H1 (cell line): ENCODE results near the gene TMEM108. TPM values are rescaled to one million over a fixed set of nuclear protein-coding genes. Genes with fewer than 3 reads are reported as not detected.

Experiments used
- CTCF ChIA-PET: fragments of 300-600 bp; sonication (Branson Sonifier 250); formaldehyde crosslinking; loops from one replicate; lab custom pipeline; 2021; ENCODE audit not compliant: partially characterized antibody; lab: Charles Lee
- POLR2A ChIA-PET: fragments of 300-600 bp; sonication (Branson Sonifier 250); formaldehyde crosslinking; loops from one replicate; lab custom pipeline; 2021; ENCODE audit warnings: inconsistent platforms; ENCODE audit not compliant: partially characterized antibody; lab: Charles Lee
- DNase-seq, 2 experiments: peaks; one replicate each; pipeline versions ENCODE4 v3.0.0 to v3.0.0-alpha.2; 2010 to 2022; ENCODE audit warnings: low spot score in 2 of 2, low read depth in 1 of 2, mixed read lengths in 1 of 2
- FAIRE-seq: peaks from 2 replicates; lab custom pipeline; 2011; peaks lifted over from hg19 to GRCh38; lab: Jason Lieb, UNC
- H2AFZ ChIP-seq: 2 replicates; pipeline ENCODE4 v1.8.1; 2012; ENCODE audit warnings: low read length, inconsistent platforms
- H2AK5ac ChIP-seq: 2 replicates; pipeline ENCODE4 v1.6.1; 2013; ENCODE audit warnings: low read depth, low read length
- H2BK120ac ChIP-seq: replicated peaks from 2 replicates; pipeline ENCODE3; 2013; ENCODE audit warnings: low read depth, low read length, inconsistent platforms
- H2BK12ac ChIP-seq: 2 replicates; pipeline ENCODE4 v1.6.1; 2013; ENCODE audit warnings: low read depth, low read length
- H2BK15ac ChIP-seq: 2 replicates; pipeline ENCODE4 v1.6.1; 2013; ENCODE audit warnings: low read length
- H2BK20ac ChIP-seq: 2 replicates; pipeline ENCODE4 v1.6.1; 2013; ENCODE audit warnings: low read length
- H2BK5ac ChIP-seq: 2 replicates; pipeline ENCODE4 v1.6.1; 2013; ENCODE audit warnings: low read depth, low read length
- H3K14ac ChIP-seq: 2 replicates; pipeline ENCODE4 v1.6.1; 2013; ENCODE audit warnings: inconsistent platforms; ENCODE audit not compliant: insufficient read length
- H3K18ac ChIP-seq: 2 replicates; pipeline ENCODE4 v1.6.1; 2013; ENCODE audit warnings: low read length; ENCODE audit errors: extremely low read depth
- H3K23ac ChIP-seq: 2 replicates; pipeline ENCODE4 v1.6.1; 2013; ENCODE audit warnings: inconsistent platforms; ENCODE audit not compliant: insufficient read length
- H3K23me2 ChIP-seq: 2 replicates; pipeline ENCODE4 v1.6.1; 2013; ENCODE audit warnings: low read depth, low read length
- H3K27ac ChIP-seq: 2 replicates; pipeline ENCODE4 v1.6.1; 2011; ENCODE audit warnings: low read depth, low read length, inconsistent platforms
- H3K27me3 ChIP-seq, 4 experiments: replicated peaks in 1 of 4; 1 replicate in 1 of 4; 2 replicates in 3 of 4; pipeline versions ENCODE4 v1.6.1 to v1.8.1; 2011 to 2013; ENCODE audit warnings: low read length in 3 of 4, mild to moderate bottlenecking in 3 of 4, inconsistent platforms in 2 of 4, mixed read lengths in 2 of 4, moderate library complexity in 1 of 4; ENCODE audit not compliant: control insufficient read depth in 3 of 4, insufficient read depth in 3 of 4; ENCODE audit errors: extremely low read depth in 1 of 4
- H3K36me3 ChIP-seq, 4 experiments: 2 replicates each; pipeline versions ENCODE4 v1.6.1 to v1.8.1; 2011 to 2013; ENCODE audit warnings: mild to moderate bottlenecking in 4 of 4, low read length in 3 of 4, moderate library complexity in 2 of 4, control low read depth in 1 of 4, inconsistent platforms in 1 of 4; ENCODE audit not compliant: insufficient read depth in 4 of 4, control insufficient read depth in 2 of 4
- H3K4ac ChIP-seq: replicated peaks from 2 replicates; pipeline ENCODE3; 2013; ENCODE audit warnings: low read length, low read depth, mixed read lengths, inconsistent platforms; ENCODE audit not compliant: insufficient read length
- H3K4me1 ChIP-seq, 4 experiments: replicated peaks in 1 of 4; 1 replicate in 1 of 4; 2 replicates in 3 of 4; pipeline versions ENCODE4 v1.6.1 to v1.8.1; 2011 to 2013; ENCODE audit warnings: low read length in 3 of 4, inconsistent platforms in 2 of 4, mixed read lengths in 1 of 4; ENCODE audit not compliant: insufficient read depth in 4 of 4, control insufficient read depth in 3 of 4
- H3K4me2 ChIP-seq, 2 experiments: 2 replicates each; pipeline versions ENCODE4 v1.6.1 to v1.8.1; 2011 to 2013; ENCODE audit warnings: low read depth in 2 of 2, low read length in 2 of 2, control low read depth in 1 of 2, inconsistent platforms in 1 of 2, mild to moderate bottlenecking in 1 of 2; ENCODE audit not compliant: insufficient read depth in 1 of 2
- H3K4me3 ChIP-seq, 4 experiments: fragments of 200-600, 300-600 bp in 1 of 4; sonication (generic), shearing (Covaris generic), sonication (Bioruptor Twin) in 1 of 4; 2 replicates each; pipeline versions ENCODE4 v1.5.1 to v1.8.1; 2011 to 2016; ENCODE audit warnings: low read length in 4 of 4, low read depth in 3 of 4, control low read depth in 2 of 4, inconsistent platforms in 2 of 4, mild to moderate bottlenecking in 2 of 4, mixed read lengths in 1 of 4, moderate library complexity in 1 of 4; ENCODE audit not compliant: insufficient read depth in 2 of 4; ENCODE audit errors: extremely low read depth in 1 of 4
- H3K56ac ChIP-seq: replicated peaks from 2 replicates; pipeline ENCODE3; 2013; ENCODE audit warnings: low read depth, mild to moderate bottlenecking, mixed read lengths, low read length, inconsistent platforms; ENCODE audit not compliant: insufficient read length
- H3K79me1 ChIP-seq: 2 replicates; pipeline ENCODE4 v1.6.1; 2013; ENCODE audit warnings: low read depth, low read length, control low read depth
- H3K79me2 ChIP-seq, 2 experiments: 2 replicates each; pipeline versions ENCODE4 v1.6.1 to v1.8.1; 2012 to 2013; ENCODE audit warnings: low read length in 2 of 2, mild to moderate bottlenecking in 2 of 2, inconsistent platforms in 1 of 2; ENCODE audit not compliant: insufficient read depth in 2 of 2, control insufficient read depth in 1 of 2
- H3K9ac ChIP-seq, 4 experiments: replicated peaks in 1 of 4; 1 replicate in 1 of 4; 2 replicates in 3 of 4; pipeline versions ENCODE4 v1.6.1 to v1.8.1; 2011 to 2013; ENCODE audit warnings: low read depth in 3 of 4, low read length in 3 of 4, control low read depth in 2 of 4, mild to moderate bottlenecking in 2 of 4, moderate library complexity in 2 of 4, inconsistent platforms in 1 of 4; ENCODE audit errors: extremely low read depth in 1 of 4
- H3K9me3 ChIP-seq, 2 experiments: 2 replicates each; pipeline versions ENCODE4 v1.6.1 to v1.8.1; 2012 to 2013; ENCODE audit warnings: mild to moderate bottlenecking in 2 of 2, moderate library complexity in 2 of 2, control low read depth in 1 of 2, inconsistent platforms in 1 of 2, low read depth in 1 of 2, low read length in 1 of 2, mixed read lengths in 1 of 2; ENCODE audit not compliant: insufficient read depth in 2 of 2
- H4K20me1 ChIP-seq, 2 experiments: replicated peaks in 1 of 2; 2 replicates each; pipeline versions ENCODE3 to v1.8.1; 2011 to 2013; ENCODE audit warnings: inconsistent platforms in 2 of 2, low read length in 2 of 2, mild to moderate bottlenecking in 1 of 2; ENCODE audit not compliant: insufficient read depth in 2 of 2, control insufficient read depth in 1 of 2
- H4K5ac ChIP-seq: 2 replicates; pipeline ENCODE4 v1.6.1; 2013; ENCODE audit warnings: low read length, low read depth, mixed read lengths, inconsistent platforms; ENCODE audit not compliant: insufficient read length
- H4K8ac ChIP-seq: 2 replicates; pipeline ENCODE4 v1.8.0; 2013; ENCODE audit warnings: mild to moderate bottlenecking, moderate library complexity, low read length, inconsistent platforms; ENCODE audit not compliant: insufficient read depth; ENCODE audit errors: extremely low read depth
- H4K91ac ChIP-seq: replicated peaks from 2 replicates; pipeline ENCODE3; 2013; ENCODE audit warnings: low read length, mixed read lengths, inconsistent platforms; ENCODE audit not compliant: insufficient read length
- ASH2L ChIP-seq: fragments of 200-600, 300-600 bp; sonication (generic); IDR thresholded peaks from one replicate; pipeline ENCODE4 v1.7.1; 2017; ENCODE audit warnings: low read length
- BRCA1 ChIP-seq: IDR thresholded peaks from 2 replicates; pipeline ENCODE4 v1.6.1; 2012; ENCODE audit warnings: low read depth, low read length, improper control_type of control experiment
- CHD2 ChIP-seq: IDR thresholded peaks from 2 replicates; pipeline ENCODE4 v1.6.1; 2012; ENCODE audit warnings: low read length, improper control_type of control experiment
- KDM4A ChIP-seq: IDR thresholded peaks from one replicate; pipeline ENCODE4 v1.7.1; 2012; ENCODE audit warnings: low read depth, mild to moderate bottlenecking, moderate library complexity, low read length, inconsistent platforms; ENCODE audit not compliant: severe bottlenecking
- WGBS, 2 experiments: shearing (Covaris generic) in 1 of 2; methylation state at CpG; one replicate each; pipeline versions ENCODE4 v1.1.6 to v1.1.7; 2013 to 2015; ENCODE audit warnings: low lambda C conversion rate in 2 of 2, mixed read lengths in 2 of 2, inconsistent platforms in 1 of 2, low coverage in 1 of 2, missing lambda C conversion rate in 1 of 2; ENCODE audit not compliant: insufficient replicate concordance in 2 of 2, insufficient coverage in 1 of 2, insufficient read length in 1 of 2; ENCODE audit errors: extremely low coverage in 1 of 2, missing lambda C conversion rate in 1 of 2; 5-methylcytosine and 5-hydroxymethylcytosine counted together
- polyA plus RNA-seq, 7 experiments: library from polyadenylated mRNA; depleted of rRNA in 3 of 7; stranded (reverse) in 5 of 7; unstranded in 2 of 7; fragments of >200 nt in 5 of 7; fragments of 200-250 nt in 2 of 7; gene quantifications; 1 replicate in 5 of 7; 2 replicates in 1 of 7; 4 replicates in 1 of 7; pipeline versions ENCODE4 v1.2.1 to v1.2.3, GENCODE V29; 2011 to 2013; ENCODE audit warnings: missing spikeins in 2 of 7, mixed read lengths in 2 of 7
- total RNA-seq: library from RNA; stranded (reverse); fragmentation: NEBNext Ultra II Directional; extraction: Animal tissue kit (Norgen Biotek cat#: 25700); gene quantifications from 2 replicates; pipeline ENCODE4 v1.2.1, GENCODE V29; 2021

Gene TMEM108
- total and polyA plus RNA-seq, 2 of the 8 experiments (the other 6 are each of a cell fraction or from before 2014, with no cell fraction given): 14.3 to 16.2 TPM

DNA sequence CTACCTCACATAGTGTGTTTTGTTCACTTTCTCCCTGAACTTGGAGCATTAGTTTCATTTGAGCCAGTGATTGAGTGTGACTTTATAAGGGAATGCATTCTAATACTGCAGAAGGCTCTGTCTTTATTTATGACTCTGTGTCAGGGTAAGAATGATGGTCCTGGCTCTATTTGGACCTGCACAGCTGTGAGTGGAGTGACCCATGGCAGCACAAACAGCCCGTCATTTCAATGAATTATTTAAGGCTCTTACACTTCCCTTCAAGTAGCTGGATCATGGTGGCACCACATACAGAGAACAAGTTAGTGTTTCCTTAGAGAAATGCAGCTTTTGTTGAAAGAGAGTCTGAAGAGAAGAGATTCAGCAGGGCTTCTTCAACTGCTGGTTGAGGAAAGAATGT, 16.4 kb downstream of the TMEM108 start:
- no peak overlapping the region for H3K9ac ChIP-seq
- no peaks in the 10 kb centered on the region for H3K36me3 ChIP-seq
- no peak overlapping the region for H2AFZ ChIP-seq
- no peak for DNase-seq
- no peaks in the 10 kb centered on the region for H3K27me3 ChIP-seq
- no peaks in the 10 kb centered on the region for H3K9me3 ChIP-seq
- H2BK120ac ChIP-seq: no peak overlapping the region
- H3K4ac ChIP-seq: no peak overlapping the region
- H3K27ac ChIP-seq: no peak overlapping the region; the same call in 1 of the 2 replicates
- H4K5ac ChIP-seq: no peak overlapping the region
- CTCF ChIA-PET: interaction anchor here (2.0 kb wide), 1 partner anchor 13 kb away, joined by 10 read pairs; no protein-coding TSS in a partner anchor
- no peaks in the 10 kb centered on the region for H3K79me1 ChIP-seq
- H3K4me3 ChIP-seq: no peak overlapping the region
- no peak overlapping the region for H3K23ac ChIP-seq
- no peaks in the 10 kb centered on the region for H4K20me1 ChIP-seq
- H4K91ac ChIP-seq: no peak overlapping the region
- H3K14ac ChIP-seq: no peak overlapping the region
- H4K8ac ChIP-seq: no peak overlapping the region
- H3K4me1 ChIP-seq: peaks cover 0 to 7% (median 5%) of the 10 kb centered on the region in 4 experiments; a peak in 4 of 7 replicates
- no peak overlapping the region for H2BK20ac ChIP-seq
- no peak overlapping the region for H3K56ac ChIP-seq
- no peak overlapping the region for H2AK5ac ChIP-seq
- H2BK5ac ChIP-seq: no peak overlapping the region
- WGBS, 2 experiments: 93% methylated on average over 1 of the region's 1 CpG; no CpG with 5 or more reads in 1 of the 2 experiments
- H3K4me2 ChIP-seq: no peak overlapping the region
- H3K79me2 ChIP-seq: peaks cover 0 to 46% of the 10 kb centered on the region in 2 experiments; a peak in 2 of 4 replicates
- H3K23me2 ChIP-seq: no peaks in the 10 kb centered on the region
- H2BK15ac ChIP-seq: no peak overlapping the region
- peak; percentile 82 for FAIRE-seq
- POLR2A ChIA-PET: no interaction called here
- H2BK12ac ChIP-seq: no peak overlapping the region
- no peak overlapping the region for H3K18ac ChIP-seq
- TF ChIP-seq BRCA1 (no peak), ASH2L (no peak), KDM4A (no peak), CHD2 (no peak)
